Caki2 (cell line): Measurements from ENCODE around the gene TM4SF1. TPM values are rescaled to one million over a fixed set of nuclear protein-coding genes. Genes with fewer than 3 reads are reported as not detected.

Experiments used
- DNase-seq: peaks from one replicate; pipeline ENCODE4 v3.0.0-alpha.2; 2015; ENCODE audit warnings: low read depth
- in situ Hi-C: cut with HindIII; loops from 2 replicates; pipeline ENCODE4 v1.10.0; 2016; ENCODE audit warnings: low sequenced_read_pairs, low pct_unique_long_range_greater_than_20kb, mixed read lengths
- total RNA-seq: library from RNA; depleted of rRNA; stranded (reverse); fragments of >200 nt; shearing (Covaris generic); gene quantifications from 2 replicates; pipeline ENCODE4 v1.2.3, GENCODE V29; 2014; ENCODE audit warnings: low replicate concordance; rRNA removed

TM4SF1 gene
- total RNA-seq, 1 experiment from 2014 or later: 64.6 TPM

DNA sequence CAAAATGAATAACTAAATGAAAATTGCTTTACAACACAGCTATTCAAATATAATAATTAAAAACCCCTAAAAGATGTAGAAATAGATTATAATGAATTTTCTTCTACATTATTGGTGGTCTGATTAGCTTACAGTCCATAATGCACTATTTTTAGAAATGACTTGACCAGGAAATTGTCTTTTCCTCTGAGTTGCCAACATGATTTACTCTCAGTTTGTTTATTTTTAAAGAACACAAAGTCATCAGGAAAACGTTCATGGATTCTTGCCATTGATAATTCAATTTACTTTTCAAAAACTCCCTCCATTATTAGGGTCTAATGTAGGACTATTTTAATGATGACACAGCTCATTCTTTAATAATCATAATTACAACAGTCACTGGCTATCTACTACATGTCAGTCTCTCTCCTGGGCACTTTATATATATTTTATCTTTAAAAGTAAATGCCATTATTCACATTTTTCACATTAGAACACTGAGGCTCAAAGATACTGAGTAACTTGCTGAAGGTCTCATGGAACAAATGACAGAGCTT lies 45.2 kb downstream of the TM4SF1 start:
- in situ Hi-C loops: no loop called here
- no peak for DNase-seq

- in situ Hi-C loops: no loop called here
- DNase-seq: no peak
Measured at GRCh38 chr3:149331396-149331795, 46.1 kb downstream of the TM4SF1 start.

GRCh38 chr3:149330609-149331331 lies 46.7 kb downstream of the TM4SF1 start:
- in situ Hi-C loops: no loop called here
- DNase-seq: peak; percentile 75

GRCh38 chr3:149327156-149327555 lies 50.3 kb downstream of the TM4SF1 start:
- in situ Hi-C loops: no loop called here
- DNase-seq: no peak

DNA sequence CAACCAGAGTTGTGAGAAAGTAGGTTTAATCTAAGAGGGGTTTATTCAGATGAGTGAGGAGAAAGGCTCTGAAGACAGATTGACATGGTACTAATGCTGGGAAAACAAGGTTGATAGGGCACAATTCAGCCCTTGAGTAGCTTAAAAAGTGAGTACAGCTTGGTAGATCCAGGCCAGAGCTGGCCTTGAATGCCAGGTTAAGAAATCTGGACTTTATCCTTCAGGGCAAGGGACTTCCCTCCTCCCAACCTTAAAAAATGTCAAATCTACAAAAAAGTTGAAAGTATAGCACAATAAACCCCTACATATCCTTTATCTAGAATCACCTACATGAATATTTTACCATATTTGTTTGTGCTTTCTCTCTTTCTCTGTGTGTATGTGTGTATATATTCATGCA lies 51.9 kb downstream of the TM4SF1 start:
- in situ Hi-C loops: no loop called here
- no peak for DNase-seq

GRCh38 chr3:149324332-149324731 lies 53.1 kb downstream of the TM4SF1 start:
- DNase-seq: no peak
- in situ Hi-C loops: no loop called here

GRCh38 chr3:149321640-149322039 lies 55.8 kb downstream of the TM4SF1 start:
- DNase-seq: no peak

DNA sequence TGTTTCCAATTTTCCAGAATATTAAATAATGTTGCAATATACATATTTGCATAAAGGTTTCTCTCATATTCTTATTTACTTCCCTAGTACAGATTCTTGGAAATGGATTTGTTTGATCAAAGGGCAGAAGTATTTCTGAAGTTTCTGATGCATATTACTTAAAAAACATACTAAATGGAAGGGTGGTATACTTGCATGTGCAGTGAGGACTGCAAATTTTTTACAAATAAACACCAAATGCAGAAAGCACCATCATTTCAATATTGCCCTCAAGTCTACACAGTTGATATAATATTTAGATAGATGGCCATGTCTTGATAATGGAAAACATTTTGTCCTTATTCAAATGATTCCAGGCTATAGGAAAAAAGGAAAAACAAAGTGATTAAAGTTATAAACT lies 56.3 kb downstream of the TM4SF1 start:
- DNase-seq: no peak
- in situ Hi-C loops: no loop called here

More at GRCh38 chr3:149321640-149322039, 55.8 kb downstream of the TM4SF1 start:
- in situ Hi-C loops: no loop called here

- in situ Hi-C loops: no loop called here
- peak; percentile 66 for DNase-seq
Measured at GRCh38 chr3:149319750-149320149, 57.7 kb downstream of the TM4SF1 start.

Other genes with a start within 250 kb of the TM4SF1 start
- 39.8 and 59.8 TPM in 2 replicates for gene HPS3, start 248.0 kb downstream of the TM4SF1 start, total RNA-seq
- 10.9 and 30.7 TPM in 2 replicates for gene CP, start 155.8 kb downstream of the TM4SF1 start, total RNA-seq
- 5.9 and 9.3 TPM in 2 replicates for gene TM4SF18, start 44.0 kb downstream of the TM4SF1 start, total RNA-seq
- 10.9 TPM in 1 of 2 replicates, not detected in the other for gene TM4SF4, start 97.0 kb upstream of the TM4SF1 start, total RNA-seq